HL-60 (cell line): Measurements from ENCODE around the gene CAMKK2.

Source experiments
- GABPA ChIP-seq: IDR thresholded peaks from 2 replicates; pipeline ENCODE4 v1.6.1; 2012; ENCODE audit warnings: low read depth
- TF ChIP-seq, protein P1 (sequence below): IDR thresholded peaks from one replicate; pipeline ENCODE4 v1.5.1; 2011; ENCODE audit warnings: low read length, control low read depth, inconsistent platforms; ENCODE audit not compliant: insufficient read depth
- TF ChIP-seq, protein P2 (sequence below): IDR thresholded peaks from 2 replicates; pipeline ENCODE4 v1.6.1; 2012; ENCODE audit warnings: low read depth; ENCODE audit not compliant: insufficient replicate concordance

DNA sequence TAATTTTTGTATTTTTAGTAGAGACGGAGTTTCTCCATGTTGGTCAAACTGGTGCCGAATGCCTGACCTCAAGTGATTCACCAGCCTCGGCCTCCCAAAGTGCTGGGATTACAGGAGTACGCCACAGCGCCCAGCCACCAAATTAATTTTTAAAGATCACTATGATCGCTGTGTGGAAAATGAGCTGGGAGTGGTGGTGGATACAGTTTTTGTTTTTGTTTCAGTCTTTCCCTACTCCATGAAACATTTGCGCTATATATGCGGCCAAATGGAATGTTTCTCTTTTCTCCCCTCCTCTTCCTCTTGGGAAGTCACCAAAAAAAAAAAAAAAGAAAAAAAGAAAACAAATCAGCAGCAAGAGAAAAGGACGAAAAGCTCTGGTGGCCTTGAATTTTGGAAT, 107.4 kb downstream of the CAMKK2 start:
- TF ChIP-seq, protein P1, sequence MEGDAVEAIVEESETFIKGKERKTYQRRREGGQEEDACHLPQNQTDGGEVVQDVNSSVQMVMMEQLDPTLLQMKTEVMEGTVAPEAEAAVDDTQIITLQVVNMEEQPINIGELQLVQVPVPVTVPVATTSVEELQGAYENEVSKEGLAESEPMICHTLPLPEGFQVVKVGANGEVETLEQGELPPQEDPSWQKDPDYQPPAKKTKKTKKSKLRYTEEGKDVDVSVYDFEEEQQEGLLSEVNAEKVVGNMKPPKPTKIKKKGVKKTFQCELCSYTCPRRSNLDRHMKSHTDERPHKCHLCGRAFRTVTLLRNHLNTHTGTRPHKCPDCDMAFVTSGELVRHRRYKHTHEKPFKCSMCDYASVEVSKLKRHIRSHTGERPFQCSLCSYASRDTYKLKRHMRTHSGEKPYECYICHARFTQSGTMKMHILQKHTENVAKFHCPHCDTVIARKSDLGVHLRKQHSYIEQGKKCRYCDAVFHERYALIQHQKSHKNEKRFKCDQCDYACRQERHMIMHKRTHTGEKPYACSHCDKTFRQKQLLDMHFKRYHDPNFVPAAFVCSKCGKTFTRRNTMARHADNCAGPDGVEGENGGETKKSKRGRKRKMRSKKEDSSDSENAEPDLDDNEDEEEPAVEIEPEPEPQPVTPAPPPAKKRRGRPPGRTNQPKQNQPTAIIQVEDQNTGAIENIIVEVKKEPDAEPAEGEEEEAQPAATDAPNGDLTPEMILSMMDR, result no peak
- TF ChIP-seq, protein P2, sequence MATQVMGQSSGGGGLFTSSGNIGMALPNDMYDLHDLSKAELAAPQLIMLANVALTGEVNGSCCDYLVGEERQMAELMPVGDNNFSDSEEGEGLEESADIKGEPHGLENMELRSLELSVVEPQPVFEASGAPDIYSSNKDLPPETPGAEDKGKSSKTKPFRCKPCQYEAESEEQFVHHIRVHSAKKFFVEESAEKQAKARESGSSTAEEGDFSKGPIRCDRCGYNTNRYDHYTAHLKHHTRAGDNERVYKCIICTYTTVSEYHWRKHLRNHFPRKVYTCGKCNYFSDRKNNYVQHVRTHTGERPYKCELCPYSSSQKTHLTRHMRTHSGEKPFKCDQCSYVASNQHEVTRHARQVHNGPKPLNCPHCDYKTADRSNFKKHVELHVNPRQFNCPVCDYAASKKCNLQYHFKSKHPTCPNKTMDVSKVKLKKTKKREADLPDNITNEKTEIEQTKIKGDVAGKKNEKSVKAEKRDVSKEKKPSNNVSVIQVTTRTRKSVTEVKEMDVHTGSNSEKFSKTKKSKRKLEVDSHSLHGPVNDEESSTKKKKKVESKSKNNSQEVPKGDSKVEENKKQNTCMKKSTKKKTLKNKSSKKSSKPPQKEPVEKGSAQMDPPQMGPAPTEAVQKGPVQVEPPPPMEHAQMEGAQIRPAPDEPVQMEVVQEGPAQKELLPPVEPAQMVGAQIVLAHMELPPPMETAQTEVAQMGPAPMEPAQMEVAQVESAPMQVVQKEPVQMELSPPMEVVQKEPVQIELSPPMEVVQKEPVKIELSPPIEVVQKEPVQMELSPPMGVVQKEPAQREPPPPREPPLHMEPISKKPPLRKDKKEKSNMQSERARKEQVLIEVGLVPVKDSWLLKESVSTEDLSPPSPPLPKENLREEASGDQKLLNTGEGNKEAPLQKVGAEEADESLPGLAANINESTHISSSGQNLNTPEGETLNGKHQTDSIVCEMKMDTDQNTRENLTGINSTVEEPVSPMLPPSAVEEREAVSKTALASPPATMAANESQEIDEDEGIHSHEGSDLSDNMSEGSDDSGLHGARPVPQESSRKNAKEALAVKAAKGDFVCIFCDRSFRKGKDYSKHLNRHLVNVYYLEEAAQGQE, result no peak
- TF ChIP-seq GABPA, result no peak
